HFF-Myc (cell line): ENCODE results near the gene ENTHD1.

Experiments used
- DNase-seq: peaks from one replicate; pipeline ENCODE4 v3.0.0-alpha.2; 2011; ENCODE audit warnings: low read depth; ENCODE audit errors: extremely low read depth
- H3K4me3 ChIP-seq: replicated peaks from 2 replicates; pipeline ENCODE4 v1.5.1; 2011; ENCODE audit warnings: low read depth, mild to moderate bottlenecking, control low read depth, low read length
- TF ChIP-seq, protein P1 (sequence below): IDR thresholded peaks from 2 replicates; pipeline ENCODE4 v1.5.1; 2012; ENCODE audit warnings: mild to moderate bottlenecking, low read depth, low read length, control low read depth; ENCODE audit errors: missing control alignments

Gene ENTHD1

DNA sequence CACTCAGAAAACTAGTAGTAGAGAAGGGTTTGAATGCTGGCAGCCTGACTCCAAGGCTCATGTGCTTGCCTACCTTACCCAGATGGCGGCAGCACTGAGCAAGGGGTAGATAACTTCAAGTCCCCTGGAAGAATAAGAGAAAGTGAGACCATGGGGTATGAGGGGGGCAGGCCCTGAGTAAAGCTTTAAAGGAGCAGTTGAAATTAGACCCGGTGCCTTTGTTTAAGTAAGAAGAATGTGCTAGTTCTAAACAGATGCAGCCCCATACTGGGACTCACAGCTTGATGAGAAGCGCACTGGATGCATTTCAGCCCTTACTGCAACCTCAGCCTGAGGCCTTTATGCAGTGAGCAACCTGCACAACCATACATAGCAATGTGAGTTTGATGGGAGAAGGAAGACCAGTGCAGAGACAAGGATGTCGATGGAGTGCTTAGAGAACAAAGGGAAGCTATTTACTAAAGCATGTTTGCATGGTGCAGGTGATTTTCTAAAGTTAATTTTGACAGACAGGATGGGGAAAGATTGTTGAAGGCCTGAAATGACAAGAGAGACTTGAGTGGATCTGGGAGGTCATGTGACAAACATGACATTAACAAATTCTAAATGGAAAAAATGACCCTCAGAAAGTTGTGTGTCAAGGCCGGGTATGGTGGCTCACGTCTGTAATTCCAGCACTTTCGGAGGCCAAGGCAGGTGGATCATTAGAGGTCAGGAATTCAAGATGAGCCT, 39.5 kb upstream of the ENTHD1 start:
- TF ChIP-seq, protein P1, sequence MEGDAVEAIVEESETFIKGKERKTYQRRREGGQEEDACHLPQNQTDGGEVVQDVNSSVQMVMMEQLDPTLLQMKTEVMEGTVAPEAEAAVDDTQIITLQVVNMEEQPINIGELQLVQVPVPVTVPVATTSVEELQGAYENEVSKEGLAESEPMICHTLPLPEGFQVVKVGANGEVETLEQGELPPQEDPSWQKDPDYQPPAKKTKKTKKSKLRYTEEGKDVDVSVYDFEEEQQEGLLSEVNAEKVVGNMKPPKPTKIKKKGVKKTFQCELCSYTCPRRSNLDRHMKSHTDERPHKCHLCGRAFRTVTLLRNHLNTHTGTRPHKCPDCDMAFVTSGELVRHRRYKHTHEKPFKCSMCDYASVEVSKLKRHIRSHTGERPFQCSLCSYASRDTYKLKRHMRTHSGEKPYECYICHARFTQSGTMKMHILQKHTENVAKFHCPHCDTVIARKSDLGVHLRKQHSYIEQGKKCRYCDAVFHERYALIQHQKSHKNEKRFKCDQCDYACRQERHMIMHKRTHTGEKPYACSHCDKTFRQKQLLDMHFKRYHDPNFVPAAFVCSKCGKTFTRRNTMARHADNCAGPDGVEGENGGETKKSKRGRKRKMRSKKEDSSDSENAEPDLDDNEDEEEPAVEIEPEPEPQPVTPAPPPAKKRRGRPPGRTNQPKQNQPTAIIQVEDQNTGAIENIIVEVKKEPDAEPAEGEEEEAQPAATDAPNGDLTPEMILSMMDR: peak; percentile 81

DNA sequence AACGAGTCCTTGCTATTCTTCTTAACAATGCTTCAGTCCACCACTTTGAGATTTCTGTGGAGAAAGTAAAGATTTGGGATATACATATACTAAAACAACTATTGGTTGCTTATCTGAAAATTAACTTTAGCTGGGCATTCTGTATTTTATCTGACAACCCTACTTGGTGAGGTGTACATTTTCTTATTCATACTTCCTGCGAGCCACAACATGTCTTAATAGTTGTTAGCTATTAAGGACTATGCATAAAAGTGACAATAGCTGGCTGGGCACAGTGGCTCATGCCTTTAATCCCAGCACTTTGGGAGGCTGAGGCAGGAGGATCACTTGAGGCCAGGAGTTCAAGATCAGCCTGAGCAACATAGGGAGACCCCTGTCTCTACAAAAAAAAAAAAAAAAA, 38.6 kb upstream of the ENTHD1 start:
- TF ChIP-seq, protein P1: no peak
- DNase-seq: no peak
- no peak overlapping the region for H3K4me3 ChIP-seq

More for the DNA sequence above, 39.5 kb upstream of the ENTHD1 start:
- DNase-seq: no peak
- H3K4me3 ChIP-seq: no peak overlapping the region

GRCh38 chr22:39931251-39931650, 37.7 kb upstream of the ENTHD1 start:
- TF ChIP-seq, protein P1: no peak
- DNase-seq: no peak
- H3K4me3 ChIP-seq: no peak overlapping the region

DNA sequence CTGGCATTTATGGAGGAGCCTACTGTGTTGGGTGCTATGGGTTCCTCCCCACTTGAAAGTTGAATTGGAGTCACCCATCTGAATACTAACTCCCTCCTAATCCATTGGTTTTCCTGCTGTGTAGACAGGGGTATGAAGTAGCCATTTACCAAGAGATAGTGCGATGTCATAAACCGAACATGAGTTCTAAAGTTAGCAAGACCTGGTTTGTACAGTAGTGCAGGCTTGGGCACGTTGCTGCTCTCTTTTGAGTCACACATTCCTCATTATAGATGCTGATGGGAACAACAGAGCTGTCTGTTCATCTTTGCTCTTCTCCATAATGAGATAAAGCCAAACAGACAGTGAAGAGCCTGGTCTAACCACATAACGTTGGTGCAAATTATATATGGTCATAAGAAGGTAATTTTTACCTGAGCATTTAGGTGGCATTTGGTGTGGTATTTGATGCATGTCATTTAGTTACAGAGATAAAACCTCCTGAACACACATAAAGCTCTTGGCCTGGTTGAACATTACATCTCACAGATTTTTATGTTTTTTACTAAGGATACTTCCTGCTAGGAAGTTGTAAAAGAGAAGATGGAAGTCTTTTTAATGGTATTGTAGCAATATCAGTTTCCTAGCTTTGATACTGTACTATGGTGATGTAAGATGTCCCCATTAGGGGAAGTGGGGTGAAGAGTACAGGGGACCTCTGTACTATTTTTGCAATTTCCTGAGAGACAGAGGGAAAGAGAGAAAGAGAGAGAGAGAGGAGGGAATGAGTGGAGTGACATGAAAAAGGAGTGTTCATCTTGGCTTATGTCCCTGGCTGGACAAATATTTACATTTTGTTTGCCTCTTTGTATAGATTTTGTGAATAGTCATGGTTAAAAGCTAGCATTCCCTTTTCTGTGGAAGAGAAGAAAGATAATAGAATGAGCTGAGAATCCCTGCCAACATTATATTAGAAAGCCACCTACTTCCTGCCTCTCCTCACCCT, 35.3 kb upstream of the ENTHD1 start:
- DNase-seq: no peak

GRCh38 chr22:39927544-39927943, 34.0 kb upstream of the ENTHD1 start:
- no peak overlapping the region for H3K4me3 ChIP-seq
- no peak for DNase-seq
- TF ChIP-seq, protein P1: peak; percentile 9

More for the DNA sequence above, 35.3 kb upstream of the ENTHD1 start:
- TF ChIP-seq, protein P1: no peak
- H3K4me3 ChIP-seq: no peak overlapping the region

DNA sequence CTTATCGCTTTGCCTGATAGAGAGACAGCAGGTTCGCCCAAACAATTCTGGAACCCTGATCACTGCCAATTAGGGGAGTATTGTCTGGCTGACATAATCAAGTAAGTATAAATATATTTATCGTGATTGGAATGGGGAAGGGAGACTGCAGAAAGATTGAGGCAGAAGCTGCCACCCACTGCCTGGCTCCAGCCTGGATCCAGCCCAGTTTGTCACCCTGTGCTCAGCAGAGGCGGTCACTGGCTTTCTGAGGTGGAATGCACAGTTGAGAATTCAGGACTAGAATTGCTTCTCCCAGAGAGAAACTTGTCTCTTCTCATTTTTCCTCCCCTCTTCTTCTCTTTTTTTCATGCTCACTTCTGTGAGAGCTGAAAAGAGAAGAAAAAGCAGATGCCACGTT, 33.2 kb upstream of the ENTHD1 start:
- H3K4me3 ChIP-seq: no peak overlapping the region
- TF ChIP-seq, protein P1: no peak
- DNase-seq: no peak
